HepG2 (cell line): Measurements from ENCODE around the gene FAM171A2. TPM values are rescaled to one million over a fixed set of nuclear protein-coding genes. Genes with fewer than 3 reads are reported as not detected.

Experiments used
- HNF4G ChIP-seq, 2 experiments: sonication (generic) in 1 of 2; formaldehyde crosslinking in 1 of 2; IDR thresholded peaks; 2 replicates each; pipeline versions ENCODE4 v1.4.0 to v1.6.1; 2011 to 2020; ENCODE audit warnings: borderline replicate concordance in 2 of 2, low read depth in 2 of 2, mild to moderate bottlenecking in 2 of 2, low read length in 1 of 2, missing genetic modification reagents in 1 of 2, moderate library complexity in 1 of 2
- HNRNPH1 ChIP-seq: fragments of 200-400 bp; formaldehyde crosslinking; optimal IDR thresholded peaks from 2 replicates; pipeline ENCODE3; 2017; ENCODE audit warnings: mild to moderate bottlenecking, low read depth, low read length
- KLF9 ChIP-seq: IDR thresholded peaks from 2 replicates; pipeline ENCODE4 v1.6.1; 2016; ENCODE audit warnings: low read depth
- MTF1 ChIP-seq: sonication (generic); formaldehyde crosslinking; IDR thresholded peaks from 2 replicates; pipeline ENCODE4 v1.5.0; 2020; ENCODE audit warnings: missing genetic modification reagents
- NONO ChIP-seq, 2 experiments: fragments of 450-650 bp in 1 of 2; sonication (generic) in 1 of 2; formaldehyde crosslinking in 1 of 2; IDR thresholded peaks in 1 of 2; conservative IDR thresholded peaks in 1 of 2; 2 replicates each; pipeline versions ENCODE4 v1.6.1 to v1.8.0; 2017 to 2022; ENCODE audit warnings: mild to moderate bottlenecking in 1 of 2, missing genetic modification reagents in 1 of 2, moderate library complexity in 1 of 2
- SYNCRIP ChIP-seq: fragments of 200-400 bp; formaldehyde crosslinking; IDR thresholded peaks from 2 replicates; pipeline ENCODE4 v1.6.1; 2018; ENCODE audit warnings: mild to moderate bottlenecking, low read depth, low read length; ENCODE audit not compliant: insufficient read depth
- XBP1 ChIP-seq: sonication (generic); formaldehyde crosslinking; IDR thresholded peaks from 2 replicates; pipeline ENCODE4 v1.5.0; 2020; ENCODE audit warnings: missing genetic modification reagents
- ZMYM3 ChIP-seq: sonication (generic); formaldehyde crosslinking; IDR thresholded peaks from 2 replicates; pipeline ENCODE4 v1.5.1; 2020; ENCODE audit warnings: mild to moderate bottlenecking, missing genetic modification reagents
- ZNF567 ChIP-seq: sonication (generic); formaldehyde crosslinking; IDR thresholded peaks from 2 replicates; pipeline ENCODE4 v1.8.1; 2023; ENCODE audit warnings: mild to moderate bottlenecking, missing genetic modification reagents, borderline replicate concordance
- ZNF713 ChIP-seq: sonication (generic); formaldehyde crosslinking; IDR thresholded peaks from 2 replicates; pipeline ENCODE4 v1.4.0; 2020; ENCODE audit warnings: mild to moderate bottlenecking, missing genetic modification reagents
- ZNF781 ChIP-seq: sonication (generic); formaldehyde crosslinking; IDR thresholded peaks from 2 replicates; pipeline ENCODE4 v1.5.1; 2020; ENCODE audit warnings: borderline replicate concordance, mild to moderate bottlenecking, missing genetic modification reagents; ENCODE audit errors: not compliant biosample characterization
- ZSCAN9 ChIP-seq: IDR thresholded peaks from 2 replicates; pipeline ENCODE4 v1.6.1; 2016; ENCODE audit warnings: borderline replicate concordance
- polyA plus RNA-seq, 8 experiments: library from polyadenylated mRNA; depleted of rRNA in 3 of 8; stranded (reverse) in 7 of 8; unstranded in 1 of 8; fragments of >200 nt; fragmentation: Illumina TruSeq in 4 of 8; extraction: Trizol in 4 of 8; gene quantifications; 2 replicates each; pipeline versions ENCODE4 v1.2.1 to v1.2.3, GENCODE V29; 2011 to 2016; ENCODE audit warnings: low read depth in 4 of 8, missing spikeins in 1 of 8, mixed read lengths in 1 of 8; ENCODE audit not compliant: insufficient read depth in 1 of 8
- total RNA-seq, 5 experiments: library from RNA; depleted of rRNA; stranded (reverse); fragments of >200 nt; fragmentation: Illumina TruSeq; extraction: Trizol; gene quantifications; 2 replicates each; pipeline ENCODE4 v1.2.3, GENCODE V29; 2016; ENCODE audit warnings: low read depth in 1 of 5
- TF ChIP-seq, protein P1 (sequence below): sonication (generic); formaldehyde crosslinking; IDR thresholded peaks from 2 replicates; pipeline ENCODE4 v1.5.0; 2020; ENCODE audit warnings: mild to moderate bottlenecking, low read depth, missing genetic modification reagents, borderline replicate concordance
- TF ChIP-seq, protein P2 (sequence below): IDR thresholded peaks from 2 replicates; pipeline ENCODE4 v1.6.1; 2018; ENCODE audit warnings: missing genetic modification reagents
- TF ChIP-seq, protein P3 (sequence below): sonication (generic); formaldehyde crosslinking; IDR thresholded peaks from 2 replicates; pipeline ENCODE4 v1.4.0; 2020; ENCODE audit warnings: low read depth, missing genetic modification reagents
- TF ChIP-seq, protein P4 (sequence below): sonication (generic); formaldehyde crosslinking; IDR thresholded peaks from 2 replicates; pipeline ENCODE4 v1.4.0; 2020; ENCODE audit warnings: missing genetic modification reagents

FAM171A2 gene
- total and polyA plus RNA-seq, 2 of the 13 experiments (the other 11 are each of a cell fraction or from before 2014, with no cell fraction given): 1.8 to 3.6 TPM

DNA sequence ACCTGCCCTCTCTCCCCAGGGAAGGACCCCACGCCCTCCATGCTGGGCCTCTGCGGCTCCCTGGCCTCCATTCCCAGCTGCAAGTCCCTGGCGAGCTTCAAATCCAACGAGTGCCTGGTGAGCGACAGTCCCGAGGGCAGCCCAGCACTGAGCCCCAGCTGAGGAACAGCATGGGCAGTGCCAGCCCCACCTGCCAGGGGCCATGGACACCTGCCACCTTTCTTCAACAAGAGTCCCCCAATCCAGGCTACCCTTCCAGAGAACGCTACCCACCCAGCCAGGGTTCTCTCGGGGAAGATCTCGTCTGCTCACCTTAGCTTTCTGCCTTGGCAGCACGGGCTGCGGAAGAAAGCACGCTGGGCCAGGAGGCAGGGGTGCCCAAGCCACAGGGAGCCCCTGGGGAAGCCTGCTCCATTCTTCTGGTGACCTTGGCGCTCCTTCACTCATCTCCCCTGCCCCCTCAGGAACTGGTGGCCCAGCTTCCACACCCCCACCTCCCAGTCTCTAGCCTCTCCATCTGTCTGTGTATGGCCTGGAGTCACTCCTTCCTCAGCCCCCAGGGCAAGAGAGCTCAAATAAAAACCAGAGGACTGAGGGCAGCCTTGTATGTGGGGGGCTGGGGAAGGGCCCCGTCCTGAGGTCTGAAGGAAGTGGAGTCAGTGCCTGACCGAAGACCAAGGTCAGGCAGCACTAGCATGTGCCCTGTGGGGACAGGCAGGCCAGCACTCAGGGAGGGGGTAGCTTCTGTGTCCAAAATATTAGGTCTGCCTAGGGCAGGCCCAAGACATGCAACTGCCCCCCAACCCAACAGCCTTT, 45.4 kb downstream of the FAM171A2 start (continued):
- TF ChIP-seq HNRNPH1 (no peak), KLF9 (CRISPR knock-in tag) (no peak), ZNF781 (CRISPR knock-in tag) (no peak), SYNCRIP (no peak), HNF4G (IDR thresholded peaks at IDR 0.05; ENCODE audit: borderline replicate concordance, low read depth, low read length) (no peak), HNF4G (CRISPR knock-in tag; IDR thresholded peaks at IDR 0.05; ENCODE audit: borderline replicate concordance, low read depth) (no peak), NONO (IDR thresholded peaks at IDR 0.05) (no peak), NONO (CRISPR knock-in tag; conservative IDR thresholded peaks at IDR 0.05) (no peak), ZSCAN9 (no peak), ZNF567 (CRISPR knock-in tag) (no peak), ZMYM3 (CRISPR knock-in tag) (no peak), ZNF713 (CRISPR knock-in tag) (no peak), MTF1 (CRISPR knock-in tag) (no peak), XBP1 (CRISPR knock-in tag) (no peak)
- TF ChIP-seq, protein P1, sequence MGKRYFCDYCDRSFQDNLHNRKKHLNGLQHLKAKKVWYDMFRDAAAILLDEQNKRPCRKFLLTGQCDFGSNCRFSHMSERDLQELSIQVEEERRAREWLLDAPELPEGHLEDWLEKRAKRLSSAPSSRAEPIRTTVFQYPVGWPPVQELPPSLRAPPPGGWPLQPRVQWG (CRISPR knock-in tag): no peak
- TF ChIP-seq, protein P2, sequence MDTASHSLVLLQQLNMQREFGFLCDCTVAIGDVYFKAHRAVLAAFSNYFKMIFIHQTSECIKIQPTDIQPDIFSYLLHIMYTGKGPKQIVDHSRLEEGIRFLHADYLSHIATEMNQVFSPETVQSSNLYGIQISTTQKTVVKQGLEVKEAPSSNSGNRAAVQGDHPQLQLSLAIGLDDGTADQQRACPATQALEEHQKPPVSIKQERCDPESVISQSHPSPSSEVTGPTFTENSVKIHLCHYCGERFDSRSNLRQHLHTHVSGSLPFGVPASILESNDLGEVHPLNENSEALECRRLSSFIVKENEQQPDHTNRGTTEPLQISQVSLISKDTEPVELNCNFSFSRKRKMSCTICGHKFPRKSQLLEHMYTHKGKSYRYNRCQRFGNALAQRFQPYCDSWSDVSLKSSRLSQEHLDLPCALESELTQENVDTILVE (CRISPR knock-in tag): no peak
- TF ChIP-seq, protein P3, sequence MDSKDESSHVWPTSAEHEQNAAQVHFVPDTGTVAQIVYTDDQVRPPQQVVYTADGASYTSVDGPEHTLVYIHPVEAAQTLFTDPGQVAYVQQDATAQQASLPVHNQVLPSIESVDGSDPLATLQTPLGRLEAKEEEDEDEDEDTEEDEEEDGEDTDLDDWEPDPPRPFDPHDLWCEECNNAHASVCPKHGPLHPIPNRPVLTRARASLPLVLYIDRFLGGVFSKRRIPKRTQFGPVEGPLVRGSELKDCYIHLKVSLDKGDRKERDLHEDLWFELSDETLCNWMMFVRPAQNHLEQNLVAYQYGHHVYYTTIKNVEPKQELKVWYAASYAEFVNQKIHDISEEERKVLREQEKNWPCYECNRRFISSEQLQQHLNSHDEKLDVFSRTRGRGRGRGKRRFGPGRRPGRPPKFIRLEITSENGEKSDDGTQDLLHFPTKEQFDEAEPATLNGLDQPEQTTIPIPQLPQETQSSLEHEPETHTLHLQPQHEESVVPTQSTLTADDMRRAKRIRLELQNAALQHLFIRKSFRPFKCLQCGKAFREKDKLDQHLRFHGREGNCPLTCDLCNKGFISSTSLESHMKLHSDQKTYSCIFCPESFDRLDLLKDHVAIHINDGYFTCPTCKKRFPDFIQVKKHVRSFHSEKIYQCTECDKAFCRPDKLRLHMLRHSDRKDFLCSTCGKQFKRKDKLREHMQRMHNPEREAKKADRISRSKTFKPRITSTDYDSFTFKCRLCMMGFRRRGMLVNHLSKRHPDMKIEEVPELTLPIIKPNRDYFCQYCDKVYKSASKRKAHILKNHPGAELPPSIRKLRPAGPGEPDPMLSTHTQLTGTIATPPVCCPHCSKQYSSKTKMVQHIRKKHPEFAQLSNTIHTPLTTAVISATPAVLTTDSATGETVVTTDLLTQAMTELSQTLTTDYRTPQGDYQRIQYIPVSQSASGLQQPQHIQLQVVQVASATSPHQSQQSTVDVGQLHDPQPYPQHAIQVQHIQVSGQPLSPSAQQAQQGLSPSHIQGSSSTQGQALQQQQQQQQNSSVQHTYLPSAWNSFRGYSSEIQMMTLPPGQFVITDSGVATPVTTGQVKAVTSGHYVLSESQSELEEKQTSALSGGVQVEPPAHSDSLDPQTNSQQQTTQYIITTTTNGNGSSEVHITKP: no peak
- TF ChIP-seq, protein P4, sequence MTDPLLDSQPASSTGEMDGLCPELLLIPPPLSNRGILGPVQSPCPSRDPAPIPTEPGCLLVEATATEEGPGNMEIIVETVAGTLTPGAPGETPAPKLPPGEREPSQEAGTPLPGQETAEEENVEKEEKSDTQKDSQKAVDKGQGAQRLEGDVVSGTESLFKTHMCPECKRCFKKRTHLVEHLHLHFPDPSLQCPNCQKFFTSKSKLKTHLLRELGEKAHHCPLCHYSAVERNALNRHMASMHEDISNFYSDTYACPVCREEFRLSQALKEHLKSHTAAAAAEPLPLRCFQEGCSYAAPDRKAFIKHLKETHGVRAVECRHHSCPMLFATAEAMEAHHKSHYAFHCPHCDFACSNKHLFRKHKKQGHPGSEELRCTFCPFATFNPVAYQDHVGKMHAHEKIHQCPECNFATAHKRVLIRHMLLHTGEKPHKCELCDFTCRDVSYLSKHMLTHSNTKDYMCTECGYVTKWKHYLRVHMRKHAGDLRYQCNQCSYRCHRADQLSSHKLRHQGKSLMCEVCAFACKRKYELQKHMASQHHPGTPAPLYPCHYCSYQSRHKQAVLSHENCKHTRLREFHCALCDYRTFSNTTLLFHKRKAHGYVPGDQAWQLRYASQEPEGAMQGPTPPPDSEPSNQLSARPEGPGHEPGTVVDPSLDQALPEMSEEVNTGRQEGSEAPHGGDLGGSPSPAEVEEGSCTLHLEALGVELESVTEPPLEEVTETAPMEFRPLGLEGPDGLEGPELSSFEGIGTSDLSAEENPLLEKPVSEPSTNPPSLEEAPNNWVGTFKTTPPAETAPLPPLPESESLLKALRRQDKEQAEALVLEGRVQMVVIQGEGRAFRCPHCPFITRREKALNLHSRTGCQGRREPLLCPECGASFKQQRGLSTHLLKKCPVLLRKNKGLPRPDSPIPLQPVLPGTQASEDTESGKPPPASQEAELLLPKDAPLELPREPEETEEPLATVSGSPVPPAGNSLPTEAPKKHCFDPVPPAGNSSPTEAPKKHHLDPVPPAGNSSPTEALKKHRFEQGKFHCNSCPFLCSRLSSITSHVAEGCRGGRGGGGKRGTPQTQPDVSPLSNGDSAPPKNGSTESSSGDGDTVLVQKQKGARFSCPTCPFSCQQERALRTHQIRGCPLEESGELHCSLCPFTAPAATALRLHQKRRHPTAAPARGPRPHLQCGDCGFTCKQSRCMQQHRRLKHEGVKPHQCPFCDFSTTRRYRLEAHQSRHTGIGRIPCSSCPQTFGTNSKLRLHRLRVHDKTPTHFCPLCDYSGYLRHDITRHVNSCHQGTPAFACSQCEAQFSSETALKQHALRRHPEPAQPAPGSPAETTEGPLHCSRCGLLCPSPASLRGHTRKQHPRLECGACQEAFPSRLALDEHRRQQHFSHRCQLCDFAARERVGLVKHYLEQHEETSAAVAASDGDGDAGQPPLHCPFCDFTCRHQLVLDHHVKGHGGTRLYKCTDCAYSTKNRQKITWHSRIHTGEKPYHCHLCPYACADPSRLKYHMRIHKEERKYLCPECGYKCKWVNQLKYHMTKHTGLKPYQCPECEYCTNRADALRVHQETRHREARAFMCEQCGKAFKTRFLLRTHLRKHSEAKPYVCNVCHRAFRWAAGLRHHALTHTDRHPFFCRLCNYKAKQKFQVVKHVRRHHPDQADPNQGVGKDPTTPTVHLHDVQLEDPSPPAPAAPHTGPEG (CRISPR knock-in tag): no peak
